Measurements from ENCODE around the gene DMGDH.

DMGDH gene

DNA sequence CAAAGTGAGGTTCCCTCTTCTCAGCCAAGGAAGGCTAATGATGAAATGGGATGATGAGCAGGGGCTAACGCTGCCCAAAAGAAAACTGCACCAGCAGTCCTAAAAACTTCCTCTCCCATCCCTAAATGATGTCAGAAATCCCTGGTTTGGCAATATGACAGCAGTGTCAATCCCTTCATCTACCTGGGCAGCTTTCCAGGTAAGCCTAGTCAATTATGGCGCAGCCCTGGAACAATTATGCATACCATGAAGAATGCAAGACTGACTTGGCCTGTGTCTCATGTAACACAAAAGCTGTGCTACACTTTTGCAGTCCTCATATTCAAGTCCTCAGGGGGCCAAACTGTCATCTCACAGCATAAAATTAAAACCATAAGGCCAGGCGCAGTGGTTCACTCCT is 7.0 kb downstream of the DMGDH start:
- DNase-seq, result peak; percentile 13

DNA sequence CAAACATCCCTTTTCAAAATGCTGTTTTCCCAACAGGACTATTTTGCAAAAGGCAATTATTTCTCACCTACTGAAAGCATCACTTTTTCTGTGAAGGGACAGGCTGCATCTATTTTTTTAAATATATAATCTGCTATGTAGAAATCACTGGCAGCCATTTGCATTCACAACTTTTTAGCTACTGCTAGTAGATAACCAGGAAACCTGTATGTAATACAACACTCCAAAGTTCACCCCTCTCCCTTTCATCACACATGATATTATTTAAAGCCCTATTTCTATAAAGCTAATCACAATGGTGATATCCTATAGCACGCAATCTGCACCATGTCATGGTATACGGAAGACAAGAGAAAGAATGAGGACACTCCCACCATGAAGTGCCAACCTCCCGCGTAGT is 9.8 kb downstream of the DMGDH start:
- DNase-seq, result no peak

DNA sequence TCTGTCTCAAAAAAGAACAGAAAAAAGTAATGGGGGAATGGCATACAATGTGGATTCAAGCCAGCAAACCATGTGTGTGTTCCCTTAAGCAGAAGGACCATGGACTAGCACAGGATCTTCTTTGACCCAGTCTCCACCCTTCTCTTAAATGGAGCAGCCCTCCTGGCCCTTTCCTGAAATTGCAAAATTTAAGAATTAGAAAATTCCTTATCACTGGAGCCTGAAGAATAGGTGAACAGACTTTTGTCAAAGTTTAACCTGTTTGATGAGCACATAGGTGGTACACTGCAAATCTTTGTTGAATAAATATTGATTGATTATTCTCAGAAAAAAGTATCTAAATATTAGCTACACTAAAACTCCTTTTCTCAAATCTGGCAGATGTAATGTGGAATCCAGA is 12.6 kb downstream of the DMGDH start:
- DNase-seq, result no peak

DNA sequence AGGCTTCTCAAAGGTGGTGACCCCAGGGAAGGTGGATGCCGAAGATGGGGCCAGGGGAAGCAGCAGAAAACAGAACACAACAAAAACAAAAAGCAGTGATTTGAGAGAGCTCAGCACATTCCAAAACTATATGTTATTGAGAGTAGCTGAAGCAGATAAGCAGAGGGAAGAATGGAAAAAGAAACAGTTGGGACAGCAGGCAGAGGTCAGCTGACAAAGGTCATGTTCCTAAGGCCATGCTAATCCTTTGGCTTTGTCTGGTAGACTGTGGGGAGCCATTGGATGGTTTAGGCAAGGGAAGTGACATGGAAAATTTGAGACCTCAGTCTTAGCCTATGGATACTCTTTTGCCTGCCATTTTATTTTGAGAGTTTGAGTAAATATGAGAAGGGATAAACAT is 14.5 kb downstream of the DMGDH start:
- no peak for DNase-seq

DNA sequence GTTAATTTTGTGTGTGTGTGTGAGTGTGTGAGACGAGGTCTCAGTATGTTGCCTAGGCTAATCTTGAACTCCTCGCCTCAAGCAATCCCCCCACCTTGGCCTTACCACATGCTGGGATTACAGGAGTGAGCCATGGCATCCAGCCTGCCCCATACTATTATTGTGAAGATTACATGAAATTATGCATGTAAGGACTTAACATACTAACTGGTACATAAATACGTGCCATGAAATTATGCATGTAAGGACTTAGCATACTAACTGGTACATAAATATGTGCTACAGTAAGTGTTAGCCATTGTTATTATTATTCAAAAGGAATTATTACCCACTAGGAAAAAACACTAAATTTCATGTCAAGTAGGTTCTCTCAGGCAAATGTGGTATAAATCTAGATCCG is 16.2 kb downstream of the DMGDH start:
- DNase-seq, result no peak

DNA sequence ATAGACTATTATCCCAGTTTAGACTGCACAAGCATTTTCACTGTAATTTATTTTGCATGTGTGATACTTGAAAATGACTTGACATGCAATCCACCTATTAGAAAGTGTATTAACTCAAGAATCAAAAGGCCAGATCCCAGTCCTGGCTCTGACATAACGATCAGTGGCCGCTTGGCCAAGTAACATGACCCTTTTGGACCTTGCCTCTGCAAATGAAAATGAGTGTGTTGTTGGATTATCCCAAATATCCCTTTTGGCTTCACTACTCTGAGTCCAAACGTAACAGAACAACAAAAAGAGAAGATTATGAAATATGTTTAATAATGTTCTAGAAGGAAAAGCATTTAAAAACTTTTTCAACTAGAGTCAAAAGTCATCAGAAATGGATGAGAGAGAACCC is 19.0 kb downstream of the DMGDH start:
- no peak for DNase-seq

DNA sequence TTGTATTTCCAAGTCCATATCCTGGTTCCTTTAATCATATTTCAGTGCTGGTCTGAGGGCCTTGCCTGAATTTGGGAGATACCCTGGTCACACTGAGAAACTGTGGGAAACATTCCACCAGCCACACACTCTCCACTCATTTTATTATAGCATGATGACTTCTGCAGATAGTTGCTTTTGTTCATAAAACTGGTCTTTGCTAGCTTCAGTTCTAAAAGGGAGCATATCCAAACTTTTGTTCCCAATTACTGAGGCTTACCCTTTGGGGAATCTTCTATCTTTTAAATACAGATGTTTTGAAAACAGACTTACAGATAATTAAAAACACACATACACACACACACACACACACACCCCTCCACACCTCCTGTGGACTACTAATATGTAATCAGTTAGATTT is 21.0 kb downstream of the DMGDH start:
- no peak for DNase-seq

DNA sequence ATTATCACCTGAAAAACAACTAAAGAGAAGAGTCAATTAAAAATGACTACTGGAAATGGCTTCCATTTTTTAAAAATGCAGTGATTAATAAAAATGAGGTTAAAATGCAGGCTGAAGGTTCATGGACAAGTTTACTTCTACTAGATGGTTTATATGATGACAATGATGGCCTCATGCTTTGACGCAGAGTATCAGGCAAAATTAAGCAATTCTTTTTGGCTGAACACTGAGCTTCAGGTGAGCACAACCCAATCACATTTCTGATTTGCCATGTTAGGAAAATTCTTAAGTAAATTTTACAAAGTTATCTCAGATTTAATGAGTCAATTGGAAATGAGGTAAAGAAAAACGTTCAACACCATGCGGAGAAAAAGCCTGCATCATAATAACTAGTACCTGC is 22.3 kb downstream of the DMGDH start:
- DNase-seq, result no peak

DNA sequence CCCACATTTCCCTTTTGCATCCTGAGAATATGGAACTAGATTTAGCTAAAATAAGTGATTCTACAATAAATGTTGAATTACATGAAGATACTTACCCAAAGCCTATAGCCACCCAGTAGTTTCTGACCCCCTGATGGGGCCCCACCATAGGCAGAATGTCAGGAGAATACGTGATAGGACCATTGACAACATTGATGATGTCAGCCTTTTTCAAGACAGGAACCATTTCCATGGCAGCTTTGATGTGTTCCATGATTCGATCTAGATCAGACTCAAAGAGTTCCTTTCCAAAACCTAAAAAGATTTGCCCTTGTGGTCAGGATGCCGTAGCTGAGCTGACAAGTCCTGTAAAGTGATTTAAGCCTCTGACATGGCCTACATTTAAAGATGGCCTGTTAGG is 27.3 kb downstream of the DMGDH start:
- no peak for DNase-seq

DNA sequence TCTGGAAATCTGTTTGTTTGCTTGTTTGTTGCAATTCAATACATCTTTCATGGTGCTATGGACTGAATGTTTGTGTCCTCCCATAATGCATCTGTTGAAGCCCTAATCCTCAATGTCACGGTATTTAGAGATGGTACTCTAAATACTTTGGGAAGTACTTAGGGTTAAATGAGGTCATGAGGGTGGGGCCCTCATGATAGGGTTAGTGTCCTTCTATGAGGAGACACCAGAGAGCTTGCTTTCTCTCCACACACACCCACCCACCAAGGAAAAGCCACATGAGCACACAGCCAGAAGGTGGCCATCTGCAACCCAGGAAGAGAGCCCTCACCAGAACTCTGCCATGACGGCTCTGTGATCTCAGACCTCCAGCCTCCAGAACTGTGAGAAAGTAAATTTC is 32.7 kb downstream of the DMGDH start:
- no peak for DNase-seq

DNA sequence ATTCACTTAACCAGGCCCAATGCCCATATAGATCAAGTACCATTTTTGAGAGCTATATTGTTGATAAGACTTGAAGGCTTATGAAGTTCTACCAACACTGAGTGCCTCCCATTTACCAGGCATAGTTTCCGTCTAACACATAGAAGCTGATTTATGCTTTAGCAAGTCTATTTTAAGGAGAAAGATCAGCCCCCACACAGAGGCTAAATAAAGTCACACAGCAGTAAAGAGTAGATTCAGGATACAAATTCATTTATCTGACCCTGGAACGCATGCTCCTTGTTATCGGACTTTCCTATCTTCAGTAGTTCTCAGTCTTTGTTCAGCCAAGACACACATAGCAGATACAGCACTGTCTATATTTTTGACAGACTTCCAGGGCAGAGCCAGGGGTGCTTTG is 34.2 kb downstream of the DMGDH start:
- no peak for DNase-seq

DNA sequence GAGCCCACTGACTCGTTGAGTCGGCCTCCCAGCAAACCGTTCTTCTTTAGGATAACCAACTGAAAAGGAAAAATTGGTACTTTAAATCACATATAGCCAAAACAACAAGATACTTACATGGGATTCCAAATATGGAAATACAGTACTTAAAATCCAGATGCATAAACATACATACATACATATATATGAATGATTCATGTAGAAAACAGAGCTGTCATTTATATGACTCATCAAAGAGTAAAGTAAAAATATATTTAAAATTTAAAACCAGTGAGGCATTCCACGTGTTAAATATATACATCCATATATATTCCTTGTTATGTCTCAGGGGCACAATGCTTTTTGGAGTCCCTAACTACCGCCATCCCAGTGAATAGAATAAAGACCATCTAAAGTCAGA is 36.7 kb downstream of the DMGDH start:
- no peak for DNase-seq

DNA sequence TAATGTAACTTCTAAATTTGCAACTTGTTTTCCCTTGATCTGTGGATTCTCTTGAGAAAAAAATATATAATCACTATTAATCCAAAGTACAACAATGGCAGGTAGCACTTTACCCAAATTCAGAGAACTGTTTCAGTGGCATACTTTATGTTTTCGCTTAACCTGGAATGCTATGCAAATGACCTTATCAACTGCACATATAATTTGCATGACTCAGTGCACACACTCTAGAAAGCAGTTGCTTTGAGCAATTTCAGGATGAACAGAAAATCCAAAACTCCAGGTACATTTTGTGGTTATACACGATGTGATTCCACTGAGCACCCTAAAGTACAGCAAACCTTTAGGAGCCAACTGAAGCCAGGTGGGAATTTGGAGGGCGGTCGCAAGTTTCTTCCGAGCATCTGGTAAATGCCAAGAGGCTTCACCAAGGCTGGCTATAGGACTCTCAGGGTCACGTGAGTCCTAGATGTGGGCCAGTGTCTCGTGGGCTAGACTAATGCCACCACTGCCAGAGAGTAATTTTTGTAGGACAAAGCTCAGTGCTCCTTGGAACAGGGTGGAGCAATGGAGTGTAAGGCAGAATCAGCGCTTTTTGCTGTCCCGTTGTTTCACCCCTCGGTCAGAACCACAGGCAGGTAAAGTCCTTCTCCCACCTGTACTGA is 37.3 kb downstream of the DMGDH start:
- no peak for DNase-seq

DNA sequence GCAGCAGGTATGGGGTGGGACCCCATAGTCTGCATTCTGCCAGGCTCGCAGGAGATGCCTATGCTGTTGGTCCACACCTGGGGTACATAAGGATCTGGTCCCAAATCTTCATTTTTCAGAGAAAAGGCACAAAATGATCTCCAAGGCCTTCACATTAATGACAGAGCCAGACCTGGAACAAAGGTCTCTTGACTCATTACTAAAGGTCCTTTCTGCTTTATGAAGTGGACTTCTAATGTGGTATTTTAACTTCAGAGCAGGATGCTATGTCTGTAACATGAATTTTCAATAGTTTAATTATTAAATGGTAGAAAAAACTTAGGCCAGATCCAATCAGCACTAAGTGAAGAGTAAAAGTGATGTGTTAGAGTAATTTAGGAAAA is 38.0 kb downstream of the DMGDH start:
- no peak for DNase-seq

DNA sequence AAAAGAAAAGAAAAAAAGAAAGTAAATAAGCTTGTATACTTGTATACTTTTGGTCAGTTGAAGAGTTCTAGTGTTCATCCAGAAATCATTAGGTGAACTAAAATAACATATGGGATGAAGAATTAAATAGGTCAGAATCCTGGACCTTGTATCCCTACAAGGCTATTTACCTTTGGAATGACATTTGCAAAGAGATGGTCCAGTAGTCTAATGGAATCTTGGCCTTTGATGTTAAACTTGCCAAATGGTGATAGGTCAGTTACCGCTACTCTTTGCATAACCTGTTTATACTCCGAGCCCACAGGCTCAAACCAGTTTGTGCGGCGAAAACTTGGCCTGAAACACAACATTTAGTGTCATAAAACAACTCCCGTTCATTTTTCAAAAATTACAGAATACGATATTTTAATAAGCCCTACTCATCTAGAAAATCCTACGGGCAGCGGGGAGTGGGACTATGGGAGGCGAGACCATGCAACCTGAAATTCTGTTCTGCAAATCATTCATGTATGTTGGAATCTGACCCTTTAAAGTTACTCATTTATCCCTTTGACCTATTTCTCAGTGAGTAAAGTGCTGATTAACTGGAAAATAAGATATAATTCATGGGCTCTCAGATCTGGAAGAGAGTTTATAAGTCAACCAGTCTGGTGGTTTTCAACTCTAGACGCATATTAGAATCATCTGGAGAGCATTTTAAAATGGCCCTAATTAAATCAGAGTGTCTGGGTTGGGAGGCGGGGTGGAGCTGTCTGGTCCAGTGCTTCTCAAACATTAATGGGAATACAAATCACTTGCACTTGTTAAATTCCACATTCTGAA is 38.6 kb downstream of the DMGDH start:
- DNase-seq, result no peak

DNA sequence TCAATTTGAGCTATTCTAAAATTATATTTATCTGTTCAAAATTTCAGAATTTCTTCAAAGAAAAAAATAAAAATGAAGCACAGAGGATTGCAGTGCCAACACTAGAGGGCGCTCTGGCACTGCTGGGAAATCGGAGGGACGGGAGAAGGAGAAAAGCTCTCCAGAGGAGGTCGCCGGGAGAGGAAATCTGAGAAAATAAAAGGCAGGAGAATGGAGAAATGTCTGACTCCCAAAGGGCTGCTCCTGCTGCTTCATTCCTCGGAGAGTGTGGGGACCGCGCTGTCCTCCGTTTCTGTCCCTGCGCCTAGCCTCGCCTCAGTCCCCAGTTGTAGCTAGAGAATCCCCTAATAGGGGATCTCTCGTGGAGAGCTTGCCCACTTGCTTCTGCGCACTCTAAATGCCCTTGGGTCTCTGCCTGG is 44.4 kb downstream of the DMGDH start:
- peak; percentile 75 for DNase-seq

DNA sequence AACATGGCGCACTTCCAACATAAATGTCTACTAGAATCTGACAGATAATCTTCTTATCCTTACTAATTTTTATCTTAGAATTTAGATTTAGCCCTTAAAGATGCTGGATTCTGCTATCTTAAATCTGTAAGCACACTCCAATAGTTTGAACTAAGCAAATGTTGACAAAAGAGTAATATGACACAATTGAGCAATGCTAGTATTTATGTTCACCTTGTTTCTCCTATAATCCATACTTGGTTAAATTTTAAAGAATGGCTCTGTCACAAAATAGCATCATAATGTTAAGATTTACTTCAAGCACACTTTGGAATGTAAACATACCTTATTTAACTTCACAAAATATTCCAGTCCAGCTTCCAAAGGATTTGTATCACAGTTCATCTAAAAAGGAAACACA is 45.5 kb downstream of the DMGDH start:
- no peak for DNase-seq

DNA sequence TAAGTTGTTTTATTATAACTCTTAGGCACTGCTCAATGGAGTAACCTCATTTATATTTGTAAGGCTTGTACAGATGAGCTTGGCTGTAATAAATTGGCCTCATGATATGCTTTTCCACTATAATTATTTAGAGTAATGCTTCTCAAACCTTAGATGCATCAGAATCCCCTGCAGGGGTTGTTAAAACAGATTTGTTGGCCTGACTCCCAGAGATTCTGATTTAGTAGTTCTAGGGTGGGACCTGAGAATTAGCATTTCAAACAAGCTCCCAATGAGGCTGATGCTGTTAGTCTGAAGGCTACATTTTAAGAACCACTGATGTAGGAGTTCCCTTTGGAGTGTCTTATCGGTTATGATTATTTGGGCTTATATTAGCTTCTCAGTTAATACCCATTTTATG is 46.1 kb downstream of the DMGDH start:
- no peak for DNase-seq

DNA sequence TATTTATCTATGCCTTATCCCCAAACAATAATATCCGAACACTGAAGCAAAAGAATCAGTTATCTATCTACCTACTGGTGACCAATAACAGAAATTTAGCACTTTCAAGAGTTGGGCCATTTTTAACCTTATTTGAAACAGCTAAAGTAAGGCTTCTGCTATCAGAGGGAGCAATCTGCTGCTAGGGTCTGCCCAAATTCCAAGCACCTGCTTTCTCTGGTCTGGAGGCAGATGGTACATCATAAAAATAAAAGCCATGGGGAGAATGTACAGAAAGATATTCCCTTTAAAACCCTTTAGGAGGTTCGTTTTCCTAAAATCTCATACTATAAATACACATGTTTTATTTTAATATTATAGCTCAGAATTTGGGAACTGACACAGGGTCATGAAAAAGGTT is 46.7 kb downstream of the DMGDH start:
- DNase-seq, result no peak

DNA sequence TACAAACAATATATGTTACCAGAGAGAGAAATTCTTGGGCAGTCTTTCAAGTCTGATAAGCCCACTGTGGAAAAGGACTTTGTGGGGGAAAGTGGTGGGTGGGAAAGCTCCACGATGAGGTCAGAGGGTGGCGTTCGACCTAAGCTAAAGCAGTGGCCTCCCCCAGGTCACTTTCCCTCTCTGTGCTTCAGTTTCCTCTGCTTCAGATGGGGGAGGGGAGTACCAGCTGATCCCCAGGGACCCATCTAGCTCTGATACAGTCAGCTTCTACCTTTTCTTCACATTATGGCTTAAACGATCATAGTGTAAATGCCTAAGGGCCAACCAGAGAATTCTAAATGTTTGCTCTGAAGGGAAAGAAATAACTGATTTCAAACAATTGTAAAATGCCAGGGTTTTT is 47.7 kb downstream of the DMGDH start:
- no peak for DNase-seq

DNA sequence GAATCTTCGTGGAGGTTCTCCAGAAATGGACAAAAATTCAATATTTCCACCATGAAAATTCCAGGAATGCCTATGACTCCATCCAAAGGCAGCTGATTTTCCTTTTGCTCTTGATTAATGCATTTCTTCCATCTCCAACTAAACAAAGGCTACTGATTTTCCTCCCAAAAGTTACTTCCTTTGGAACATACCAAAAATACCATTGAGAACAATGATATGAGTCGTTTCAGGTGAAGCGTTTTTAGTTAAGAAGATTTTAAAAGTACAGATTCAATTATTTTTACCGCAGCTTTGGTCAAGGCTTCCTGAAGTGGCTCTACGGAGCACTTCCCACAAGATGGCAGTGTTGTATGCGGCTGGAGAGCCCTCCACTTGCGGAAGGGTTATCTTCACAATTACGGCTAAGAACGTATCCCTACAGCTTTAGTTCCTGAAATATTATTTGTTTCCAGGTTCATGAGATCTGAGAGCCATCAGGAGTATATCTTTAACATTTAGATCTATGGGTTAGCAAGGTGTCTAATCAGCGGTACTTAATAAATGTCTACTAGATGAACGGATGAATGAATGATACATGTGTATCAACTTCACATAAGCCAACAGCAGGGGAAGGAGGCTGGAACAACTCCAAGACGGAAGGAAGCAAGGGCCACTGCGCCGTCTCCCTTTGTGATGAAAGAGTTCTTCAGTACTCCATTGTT is 48.5 kb downstream of the DMGDH start:
- DNase-seq, result peak; percentile 89

DNA sequence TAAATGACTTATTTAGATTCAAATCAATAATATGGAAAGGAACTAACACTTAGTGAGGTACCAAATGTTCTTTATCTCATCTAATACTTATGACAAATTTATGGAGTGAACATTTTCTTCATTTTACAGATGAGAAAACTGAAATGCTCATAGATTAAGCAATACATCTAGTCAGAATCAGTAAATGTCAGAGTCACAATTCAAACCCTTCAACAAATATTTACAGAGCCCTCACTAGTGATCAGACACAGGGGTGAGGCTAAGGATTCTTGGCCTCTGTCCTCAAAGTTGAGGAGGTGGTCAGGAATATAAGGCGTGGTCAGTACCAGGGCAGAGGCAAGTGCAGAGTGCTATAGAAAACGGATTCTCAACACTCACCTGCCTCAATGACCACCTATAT is 54.8 kb downstream of the DMGDH start:
- no peak for DNase-seq

DNA sequence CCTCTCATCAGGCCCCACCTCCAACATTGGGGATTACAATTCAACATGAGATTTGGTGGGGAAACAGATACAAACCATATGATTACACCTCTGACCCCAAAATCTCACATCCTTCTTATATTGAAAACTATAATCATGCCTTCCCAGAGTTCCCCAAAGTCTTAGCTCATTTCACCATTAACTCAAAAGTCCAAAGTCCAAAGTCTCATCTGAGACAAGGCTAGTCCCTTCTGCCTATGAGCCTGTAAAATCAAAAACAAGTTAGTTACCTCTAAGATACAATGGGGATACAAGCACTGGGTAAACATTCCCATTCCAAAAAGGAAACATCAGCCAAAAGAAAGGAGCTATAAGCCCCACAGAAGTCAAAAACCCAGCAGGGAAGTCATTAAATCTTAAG is 57.6 kb downstream of the DMGDH start:
- DNase-seq, result no peak

Data from fibroblast of skin of scalp (primary cell).